K562 (cell line): ENCODE data around the gene ERMARD. TPM values are rescaled to one million over a fixed set of nuclear protein-coding genes. Genes with fewer than 3 reads are reported as not detected.

Experiments
- ATF1 ChIP-seq, 2 experiments: fragments of 450-650 bp in 1 of 2; IDR thresholded peaks; 2 replicates each; pipeline ENCODE4 v1.6.1; 2016; ENCODE audit warnings: missing compliant biosample characterization in 1 of 2, missing genetic modification characterization in 1 of 2
- BRD9 ChIP-seq: fragments of 450-650 bp; IDR thresholded peaks from 2 replicates; pipeline ENCODE4 v1.6.1; 2018; ENCODE audit warnings: low read depth; ENCODE audit not compliant: partially characterized antibody
- CHD4 ChIP-seq: fragments of 200-600 bp; sonication (generic); IDR thresholded peaks from 3 replicates; pipeline ENCODE4 v1.6.1; 2012; ENCODE audit warnings: low read depth, mild to moderate bottlenecking, mixed read lengths, low read length, inconsistent platforms; ENCODE audit not compliant: insufficient read depth, insufficient replicate concordance, poor library complexity, severe bottlenecking
- DMBX1 ChIP-seq: fragments of 250-450 bp; sonication (Bioruptor Pico); IDR thresholded peaks from 2 replicates; pipeline ENCODE4 v1.8.0; 2022; ENCODE audit warnings: inconsistent platforms, mild to moderate bottlenecking, moderate library complexity, borderline replicate concordance
- ETV6 ChIP-seq, 3 experiments: fragments of 150-350 bp in 1 of 3; sonication (generic) in 1 of 3; formaldehyde crosslinking in 1 of 3; IDR thresholded peaks; 2 replicates each; pipeline versions ENCODE4 v1.6.1 to v1.8.0; 2014 to 2022; ENCODE audit warnings: borderline replicate concordance in 2 of 3, low read depth in 2 of 3, antibody characterized with exemption in 1 of 3, low read length in 1 of 3, mild to moderate bottlenecking in 1 of 3, missing genetic modification reagents in 1 of 3
- EZH2 ChIP-seq: IDR thresholded peaks from 2 replicates; pipeline ENCODE4 v1.6.1; 2012; ENCODE audit warnings: low read depth, mild to moderate bottlenecking, inconsistent platforms, low read length, borderline replicate concordance
- HNRNPH1 ChIP-seq: fragments of 200-400 bp; formaldehyde crosslinking; optimal IDR thresholded peaks from 2 replicates; pipeline ENCODE3; 2017; ENCODE audit warnings: low read depth, mild to moderate bottlenecking, low read length, moderate library complexity
- JUNB ChIP-seq: fragments of 450-650 bp; formaldehyde crosslinking; conservative IDR thresholded peaks from 2 replicates; pipeline ENCODE4 v1.4.0; 2020; ENCODE audit warnings: mild to moderate bottlenecking
- KLF16 ChIP-seq: IDR thresholded peaks from 2 replicates; pipeline ENCODE4 v1.6.1; 2016; ENCODE audit warnings: antibody characterized with exemption
- MAFG ChIP-seq: fragments of 450-650 bp; conservative IDR thresholded peaks from 2 replicates; pipeline ENCODE4 v1.6.1; 2016; ENCODE audit warnings: missing genetic modification characterization, missing compliant biosample characterization
- MEF2D ChIP-seq: conservative IDR thresholded peaks from 2 replicates; pipeline ENCODE4 v1.6.1; 2016; ENCODE audit warnings: low read depth, missing genetic modification characterization, missing compliant biosample characterization
- MTA2 ChIP-seq: fragments of 450-650 bp; IDR thresholded peaks from 2 replicates; pipeline ENCODE4 v1.6.1; 2016; ENCODE audit warnings: low read depth
- NR4A1 ChIP-seq, 2 experiments: fragments of 250-450 bp in 1 of 2; fragments of 450-650 bp in 1 of 2; sonication (Bioruptor Pico) in 1 of 2; IDR thresholded peaks; 2 replicates each; pipeline versions ENCODE4 v1.4.0 to v1.6.1; 2016 to 2020; ENCODE audit warnings: mild to moderate bottlenecking in 2 of 2, missing compliant biosample characterization in 1 of 2, missing genetic modification characterization in 1 of 2, moderate library complexity in 1 of 2
- PHF8 ChIP-seq: fragments of 200-600 bp; sonication (generic); IDR thresholded peaks from 2 replicates; pipeline ENCODE4 v1.6.1; 2012; ENCODE audit warnings: mixed run types, mild to moderate bottlenecking, inconsistent platforms, low read length, moderate library complexity, borderline replicate concordance
- SAP30 ChIP-seq: fragments of 200-600 bp; sonication (generic); IDR thresholded peaks from 2 replicates; pipeline ENCODE4 v1.6.1; 2012; ENCODE audit warnings: borderline replicate concordance, low read depth, mild to moderate bottlenecking, moderate library complexity, low read length, control low read depth, inconsistent platforms; ENCODE audit not compliant: insufficient read depth, poor library complexity, severe bottlenecking
- SMARCE1 ChIP-seq: fragments of 450-650 bp; IDR thresholded peaks from 2 replicates; pipeline ENCODE4 v1.7.1; 2016; ENCODE audit warnings: mild to moderate bottlenecking
- SP1 ChIP-seq: sonication (generic); formaldehyde crosslinking; IDR thresholded peaks from 2 replicates; pipeline ENCODE4 v1.8.1; 2022; ENCODE audit warnings: mild to moderate bottlenecking, missing genetic modification reagents
- SREBF2 ChIP-seq: sonication (generic); formaldehyde crosslinking; IDR thresholded peaks from 2 replicates; pipeline ENCODE4 v1.4.0; 2020; ENCODE audit warnings: mild to moderate bottlenecking, missing genetic modification reagents
- ZBTB2 ChIP-seq: fragments of 450-650 bp; IDR thresholded peaks from 2 replicates; pipeline ENCODE4 v1.6.1; 2016; ENCODE audit warnings: antibody characterized with exemption
- ZNF324 ChIP-seq: fragments of 250-450 bp; sonication (Bioruptor Pico); IDR thresholded peaks from 2 replicates; pipeline ENCODE4 v1.4.0; 2020; ENCODE audit warnings: mild to moderate bottlenecking
- polyA plus RNA-seq, 8 experiments: library from polyadenylated mRNA; depleted of rRNA in 4 of 8; stranded (reverse) in 5 of 8; unstranded in 3 of 8; fragments of >200 nt; fragmentation: Nextera tagmentation in 2 of 8; fragmentation: Illumina TruSeq in 1 of 8; extraction: Ambion mirVana in 2 of 8; extraction: Trizol in 1 of 8; gene quantifications; 2 replicates each; pipeline versions ENCODE4 v1.2.1 to v1.2.3, GENCODE V29; 2011 to 2014; ENCODE audit warnings: inconsistent platforms in 1 of 8, missing spikeins in 1 of 8
- total RNA-seq, 7 experiments: library from RNA; depleted of rRNA in 6 of 7; stranded (reverse); fragments of >200 nt in 6 of 7; fragmentation: Illumina TruSeq in 2 of 7; extraction: Trizol in 2 of 7; gene quantifications; 2 replicates each; pipeline versions ENCODE4 v1.2.1 to v1.2.3, GENCODE V29; 2011 to 2021; ENCODE audit warnings: low replicate concordance in 1 of 7
- TF ChIP-seq, protein P1 (sequence below): fragments of 450-650 bp; formaldehyde crosslinking; IDR thresholded peaks from 2 replicates; pipeline ENCODE4 v1.4.0; 2020; ENCODE audit warnings: mild to moderate bottlenecking, moderate library complexity
- TF ChIP-seq, protein P2 (sequence below): fragments of 450-650 bp; formaldehyde crosslinking; IDR thresholded peaks from 2 replicates; pipeline ENCODE4 v1.4.0; 2020; ENCODE audit warnings: mild to moderate bottlenecking, mixed read lengths

ERMARD gene
- total and polyA plus RNA-seq, 9 of the 15 experiments (the other 6 are each of a cell fraction or from before 2014, with no cell fraction given), result 14.5 to 68.6 (median 27.7) TPM

DNA sequence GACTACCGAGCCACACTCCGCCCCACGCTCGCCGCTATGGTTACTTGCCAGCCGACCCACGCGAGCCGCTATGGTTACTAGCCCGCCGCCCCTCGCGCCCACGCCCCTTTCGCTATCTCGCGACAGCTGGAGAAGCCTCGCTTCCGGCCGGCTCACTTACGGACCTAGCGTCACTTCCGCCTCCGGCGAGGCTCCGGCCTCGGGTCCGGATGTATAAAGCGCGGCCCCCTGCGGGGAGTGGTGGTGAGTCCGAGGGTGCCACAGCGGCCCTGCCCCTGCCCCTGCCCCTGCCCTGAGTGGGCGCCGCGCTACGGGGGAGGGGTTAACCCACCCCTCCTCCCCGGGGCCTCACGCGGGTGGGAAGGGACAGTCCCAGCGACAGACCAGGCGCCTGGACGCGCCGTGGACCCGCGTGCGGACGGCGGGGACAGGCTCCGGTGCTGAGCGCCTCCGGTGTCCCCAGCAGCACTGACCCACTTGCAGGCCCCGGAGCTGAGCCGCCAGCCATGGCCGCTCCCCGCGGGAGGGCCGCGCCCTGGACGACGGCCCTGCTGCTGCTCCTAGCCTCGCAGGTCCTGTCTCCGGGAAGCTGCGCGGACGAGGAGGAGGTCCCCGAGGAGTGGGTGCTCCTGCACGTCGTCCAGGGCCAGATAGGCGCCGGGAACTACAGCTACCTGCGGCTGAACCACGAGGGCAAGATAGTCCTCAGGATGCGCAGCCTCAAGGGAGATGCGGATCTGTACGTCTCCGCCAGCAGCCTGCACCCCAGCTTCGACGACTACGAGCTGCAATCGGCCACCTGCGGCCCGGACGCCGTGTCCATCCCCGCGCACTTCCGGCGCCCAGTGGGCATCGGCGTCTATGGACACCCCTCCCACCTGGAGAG lies 49.2 kb upstream of the ERMARD start, which contains the start of the genes C6orf120 and WDR27 (continued):
- TF ChIP-seq ETV6 (IDR thresholded peaks at IDR 0.05; ENCODE audit: borderline replicate concordance in 1 of 2, low read depth in 2 of 2, low read length in 1 of 2) (no peak), ETV6 (CRISPR knock-in tag; IDR thresholded peaks at IDR 0.05; ENCODE audit: borderline replicate concordance) (0 out of 2 replicates have a peak, but pooled peaks have one; percentile 36), ATF1 (CRISPR knock-in tag; IDR thresholded peaks at IDR 0.05) (no peak), ATF1 (tag; IDR thresholded peaks at IDR 0.05) (peak; percentile 93), HNRNPH1 (no peak), ZNF324 (no peak), BRD9 (no peak), EZH2 (no peak), SMARCE1 (no peak), MAFG (tag) (no peak), NR4A1 (CRISPR knock-in tag; IDR thresholded peaks at IDR 0.05) (no peak), NR4A1 (tag; IDR thresholded peaks at IDR 0.05) (no peak), KLF16 (no peak), ZBTB2 (peak; percentile 43), SREBF2 (CRISPR knock-in tag) (no peak), MEF2D (tag) (no peak), SAP30 (peak; percentile 56), CHD4 (no peak), JUNB (no peak), SP1 (CRISPR knock-in tag) (peak; percentile 88; the same call in 1 of the 2 replicates), PHF8 (peak; percentile 99), DMBX1 (CRISPR knock-in tag) (no peak), MTA2 (no peak)
- TF ChIP-seq, protein P1, sequence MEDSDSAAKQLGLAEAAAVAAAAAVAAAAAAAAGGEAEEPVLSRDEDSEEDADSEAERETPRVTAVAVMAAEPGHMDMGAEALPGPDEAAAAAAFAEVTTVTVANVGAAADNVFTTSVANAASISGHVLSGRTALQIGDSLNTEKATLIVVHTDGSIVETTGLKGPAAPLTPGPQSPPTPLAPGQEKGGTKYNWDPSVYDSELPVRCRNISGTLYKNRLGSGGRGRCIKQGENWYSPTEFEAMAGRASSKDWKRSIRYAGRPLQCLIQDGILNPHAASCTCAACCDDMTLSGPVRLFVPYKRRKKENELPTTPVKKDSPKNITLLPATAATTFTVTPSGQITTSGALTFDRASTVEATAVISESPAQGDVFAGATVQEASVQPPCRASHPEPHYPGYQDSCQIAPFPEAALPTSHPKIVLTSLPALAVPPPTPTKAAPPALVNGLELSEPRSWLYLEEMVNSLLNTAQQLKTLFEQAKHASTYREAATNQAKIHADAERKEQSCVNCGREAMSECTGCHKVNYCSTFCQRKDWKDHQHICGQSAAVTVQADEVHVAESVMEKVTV, result no peak
- TF ChIP-seq, protein P2, sequence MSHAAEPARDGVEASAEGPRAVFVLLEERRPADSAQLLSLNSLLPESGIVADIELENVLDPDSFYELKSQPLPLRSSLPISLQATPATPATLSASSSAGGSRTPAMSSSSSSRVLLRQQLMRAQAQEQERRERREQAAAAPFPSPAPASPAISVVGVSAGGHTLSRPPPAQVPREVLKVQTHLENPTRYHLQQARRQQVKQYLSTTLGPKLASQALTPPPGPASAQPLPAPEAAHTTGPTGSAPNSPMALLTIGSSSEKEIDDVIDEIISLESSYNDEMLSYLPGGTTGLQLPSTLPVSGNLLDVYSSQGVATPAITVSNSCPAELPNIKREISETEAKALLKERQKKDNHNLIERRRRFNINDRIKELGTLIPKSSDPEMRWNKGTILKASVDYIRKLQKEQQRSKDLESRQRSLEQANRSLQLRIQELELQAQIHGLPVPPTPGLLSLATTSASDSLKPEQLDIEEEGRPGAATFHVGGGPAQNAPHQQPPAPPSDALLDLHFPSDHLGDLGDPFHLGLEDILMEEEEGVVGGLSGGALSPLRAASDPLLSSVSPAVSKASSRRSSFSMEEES, result no peak
